ENCODE measurements around the gene SSPN.

GRCh38 chr12:26158078-26158764 is 37.2 kb upstream of the SSPN start:
- TF ChIP-seq CTCF (IDR thresholded peaks at IDR 0.05; ENCODE audit: insufficient read depth, low read length, poor library complexity, severe bottlenecking) = no peak
- no peak for TF ChIP-seq EZH2phosphoT487 (conservative IDR thresholded peaks at IDR 0.05; ENCODE audit: low read length)
